ENCODE results near the gene DOCK9.

Gene DOCK9

GRCh38 chr13:98781470-98781869 lies 196.4 kb downstream of the DOCK9 start:
- in situ Hi-C loops (cut with MboI; ENCODE audit: low sequenced_read_pairs, unreplicated experiment): no loop called here
- no peak for DNase-seq (ENCODE audit: low spot score)
- TF ChIP-seq CTCF (IDR thresholded peaks at IDR 0.05; ENCODE audit: borderline replicate concordance, control extremely low read depth, extremely low read depth, insufficient read depth, missing control alignments): no peak

DNA sequence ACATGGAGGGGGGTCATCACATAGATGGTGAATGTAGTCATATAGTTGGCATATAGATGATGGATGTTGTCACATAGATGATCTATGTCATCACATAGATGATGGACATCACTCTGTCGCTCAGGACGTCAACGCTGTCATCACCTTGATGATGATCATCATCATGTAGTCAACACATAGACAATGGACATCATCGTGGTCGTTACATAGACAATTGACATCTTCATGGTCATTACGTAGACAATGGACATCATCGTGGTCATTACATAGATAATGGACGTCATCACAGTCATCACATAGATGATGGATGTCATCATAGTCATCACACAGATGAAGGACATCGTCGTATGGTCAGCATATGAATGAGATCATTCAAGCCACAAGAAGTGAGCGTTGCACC lies 196.8 kb downstream of the DOCK9 start:
- in situ Hi-C loops (cut with MboI; ENCODE audit: low sequenced_read_pairs, unreplicated experiment): no loop called here
- DNase-seq (ENCODE audit: low spot score): no peak
- TF ChIP-seq CTCF (IDR thresholded peaks at IDR 0.05; ENCODE audit: borderline replicate concordance, control extremely low read depth, extremely low read depth, insufficient read depth, missing control alignments): no peak

DNA sequence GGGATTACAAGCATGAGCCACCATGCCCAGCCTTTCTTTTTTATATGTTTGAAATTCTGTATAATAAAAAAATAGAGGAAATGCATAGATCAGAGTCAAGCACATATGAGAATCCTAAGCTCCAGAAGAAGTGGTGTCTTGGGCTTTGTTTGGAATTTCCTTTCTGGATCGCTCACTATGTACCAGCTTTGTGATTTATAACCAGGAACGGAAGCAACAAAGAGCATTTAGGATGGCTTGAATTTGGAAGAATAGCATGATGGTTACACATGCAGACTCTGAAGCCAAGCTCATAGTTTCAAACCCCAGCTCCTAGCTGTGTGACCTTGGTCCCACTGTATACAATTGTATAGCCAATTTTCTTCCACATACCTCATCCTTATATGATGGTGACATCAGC lies 197.4 kb downstream of the DOCK9 start:
- TF ChIP-seq CTCF (IDR thresholded peaks at IDR 0.05; ENCODE audit: borderline replicate concordance, control extremely low read depth, extremely low read depth, insufficient read depth, missing control alignments): no peak
- in situ Hi-C loops (cut with MboI; ENCODE audit: low sequenced_read_pairs, unreplicated experiment): no loop called here
- DNase-seq (ENCODE audit: low spot score): no peak

DNA sequence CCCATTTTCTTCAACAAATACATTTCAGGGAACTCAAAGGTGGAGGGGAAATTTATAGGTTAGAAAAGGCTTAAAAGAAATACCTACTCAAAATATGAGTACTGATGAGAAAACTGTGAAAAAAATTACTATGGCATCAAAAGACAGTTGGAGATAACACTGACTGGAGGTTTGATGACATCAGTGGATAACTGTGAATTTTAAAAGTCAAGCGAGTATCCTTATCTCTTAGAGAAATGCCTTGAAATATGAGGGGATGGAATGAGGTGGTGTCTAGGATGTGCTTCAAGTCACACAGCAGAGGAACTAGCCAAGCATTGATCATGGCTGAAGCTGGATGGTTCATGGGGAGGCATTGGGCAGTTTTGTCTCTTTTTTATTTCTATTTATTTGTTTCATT lies 198.2 kb downstream of the DOCK9 start:
- no peak for DNase-seq (ENCODE audit: low spot score)
- in situ Hi-C loops (cut with MboI; ENCODE audit: low sequenced_read_pairs, unreplicated experiment): no loop called here
- no peak for TF ChIP-seq CTCF (IDR thresholded peaks at IDR 0.05; ENCODE audit: borderline replicate concordance, control extremely low read depth, extremely low read depth, insufficient read depth, missing control alignments)

DNA sequence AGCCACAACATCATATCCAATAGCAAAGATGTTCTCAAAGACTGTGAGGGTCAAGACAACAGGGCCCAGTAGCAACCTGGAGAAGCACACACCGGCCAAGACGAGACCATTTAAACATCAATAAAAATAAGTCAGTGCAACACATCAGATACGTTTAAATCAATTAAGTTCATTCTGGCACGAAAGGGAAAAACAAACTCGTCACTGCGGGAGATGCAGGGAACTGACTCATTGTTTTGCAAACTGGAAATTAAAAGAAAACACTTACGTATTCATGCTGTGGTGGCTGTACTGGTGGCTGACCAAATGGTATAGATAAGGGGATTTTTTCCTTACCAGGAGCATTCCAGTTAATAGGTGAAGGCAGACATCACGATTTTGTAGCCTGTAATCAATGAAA lies 199.1 kb downstream of the DOCK9 start:
- in situ Hi-C loops (cut with MboI; ENCODE audit: low sequenced_read_pairs, unreplicated experiment): no loop called here
- TF ChIP-seq CTCF (IDR thresholded peaks at IDR 0.05; ENCODE audit: borderline replicate concordance, control extremely low read depth, extremely low read depth, insufficient read depth, missing control alignments): no peak
- no peak for DNase-seq (ENCODE audit: low spot score)

DNA sequence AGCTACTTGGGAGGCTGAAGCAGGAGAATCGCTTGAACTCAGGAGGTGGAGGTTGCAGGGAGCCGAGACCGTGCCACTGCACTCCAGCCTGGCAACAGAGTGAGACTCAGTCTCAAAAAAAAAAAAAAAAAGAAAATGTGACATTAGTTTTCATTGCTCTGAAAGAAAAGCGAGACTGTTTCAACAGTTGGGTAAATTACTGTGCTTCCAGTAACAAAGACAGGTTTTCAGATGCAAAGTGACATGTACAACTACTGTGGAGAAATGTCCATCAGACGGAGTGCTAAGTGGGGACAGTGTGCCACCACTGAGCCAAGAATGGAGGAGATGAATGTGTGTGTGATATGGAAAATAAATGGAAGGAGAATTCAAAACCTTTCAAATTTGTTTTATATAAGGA lies 201.2 kb downstream of the DOCK9 start:
- no peak for DNase-seq (ENCODE audit: low spot score)

More for the DNA sequence above, 201.2 kb downstream of the DOCK9 start:
- TF ChIP-seq CTCF (IDR thresholded peaks at IDR 0.05; ENCODE audit: borderline replicate concordance, control extremely low read depth, extremely low read depth, insufficient read depth, missing control alignments): no peak
- in situ Hi-C loops (cut with MboI; ENCODE audit: low sequenced_read_pairs, unreplicated experiment): no loop called here
